T-cell (primary cell): ENCODE data around the gene KIAA1328. TPM values are rescaled to one million over a fixed set of nuclear protein-coding genes. Genes with fewer than 3 reads are reported as not detected.

Experiments
- ATAC-seq, 4 experiments: fragments of 200-7000 bp in 3 of 4; fragments of 150-1000 bp in 1 of 4; cut with Tn5 transposase; replicated peaks in 1 of 4; 1 replicate in 3 of 4; 2 replicates in 1 of 4; pipeline ENCODE4 v1.10.0; 2021; ENCODE audit warnings: moderate library complexity in 3 of 4, mild to moderate bottlenecking in 2 of 4, moderate number of reproducible peaks in 1 of 4
- CTCF ChIA-PET, 2 donors: fragments of 300-600 bp; sonication (Branson Sonifier 250); formaldehyde crosslinking; loops; one replicate each; lab custom pipeline; 2022; ENCODE audit warnings: antibody characterized with exemption in 2 of 2; lab: Charles Lee
- POLR2A ChIA-PET, 2 donors: fragments of 300-600 bp; sonication (Branson Sonifier 250); formaldehyde crosslinking; loops; one replicate each; lab custom pipeline; 2022; ENCODE audit warnings: antibody characterized with exemption in 2 of 2; lab: Charles Lee
- DNase-seq, 35 experiments: peaks; one replicate each; pipeline versions ENCODE4 v3.0.0 to v3.0.0-alpha.2; 2013 to 2023
- H3K27ac ChIP-seq: one replicate; pipeline ENCODE4 v1.5.1; 2013; ENCODE audit warnings: low read length
- H3K27me3 ChIP-seq, 2 experiments: replicated peaks in 1 of 2; 1 replicate in 1 of 2; 2 replicates in 1 of 2; pipeline versions ENCODE4 v1.6.1 to v1.7.0; 2013; ENCODE audit warnings: low read length in 1 of 2, mixed read lengths in 1 of 2; ENCODE audit not compliant: control insufficient read depth in 2 of 2, insufficient read depth in 2 of 2; ENCODE audit errors: extremely low read depth in 1 of 2
- H3K36me3 ChIP-seq, 2 donors: 1 replicate in 1 of 2; 2 replicates in 1 of 2; pipeline versions ENCODE4 v1.6.1 to v1.7.0; 2013; ENCODE audit warnings: low read length in 1 of 2; ENCODE audit not compliant: control insufficient read depth in 2 of 2, insufficient read depth in 1 of 2; ENCODE audit errors: extremely low read depth in 1 of 2
- H3K4me1 ChIP-seq, 2 experiments: 1 replicate in 1 of 2; 2 replicates in 1 of 2; pipeline versions ENCODE4 v1.6.1 to v1.7.0; 2013; ENCODE audit warnings: low read length in 2 of 2, mixed read lengths in 1 of 2; ENCODE audit not compliant: insufficient read depth in 2 of 2, control insufficient read depth in 1 of 2; ENCODE audit errors: extremely low read depth in 1 of 2
- H3K4me3 ChIP-seq, 2 donors: 1 replicate in 1 of 2; 2 replicates in 1 of 2; pipeline versions ENCODE4 v1.5.1 to v1.7.0; 2013; ENCODE audit warnings: mild to moderate bottlenecking in 2 of 2, low read length in 1 of 2, moderate library complexity in 1 of 2; ENCODE audit not compliant: control insufficient read depth in 1 of 2; ENCODE audit errors: extremely low read depth in 1 of 2
- H3K9me3 ChIP-seq: 2 replicates; pipeline ENCODE4 v1.7.0; 2013
- H3K27ac Mint-ChIP-seq, 2 donors: one replicate each; pipeline ENCODE4 v1.8.0; 2020 to 2021; ENCODE audit warnings: mild to moderate bottlenecking in 2 of 2, mixed read lengths in 2 of 2
- H3K27me3 Mint-ChIP-seq, 2 donors: one replicate each; pipeline ENCODE4 v1.8.0; 2021 to 2022; ENCODE audit warnings: mixed read lengths in 2 of 2
- H3K36me3 Mint-ChIP-seq: one replicate; pipeline ENCODE4 v1.8.0; 2021; ENCODE audit warnings: mixed read lengths
- H3K4me1 Mint-ChIP-seq, 3 donors: one replicate each; pipeline ENCODE4 v1.8.0; 2020 to 2022; ENCODE audit warnings: mixed read lengths in 3 of 3, mild to moderate bottlenecking in 1 of 3
- H3K4me3 Mint-ChIP-seq, 3 donors: one replicate each; pipeline ENCODE4 v1.8.0; 2020 to 2022; ENCODE audit warnings: mild to moderate bottlenecking in 3 of 3, mixed read lengths in 3 of 3, moderate library complexity in 3 of 3
- H3K9me3 Mint-ChIP-seq, 3 donors: one replicate each; pipeline ENCODE4 v1.8.0; 2020 to 2022; ENCODE audit warnings: mixed read lengths in 3 of 3
- WGBS: methylation state at CpG from one replicate; pipeline ENCODE4 v1.1.5; 2013; ENCODE audit warnings: missing lambda C conversion rate; ENCODE audit not compliant: insufficient coverage; 5-methylcytosine and 5-hydroxymethylcytosine counted together
- total RNA-seq, 35 experiments: library from RNA in 6 of 35; stranded (reverse) in 6 of 35; fragments of 120-200 nt in 1 of 35; gene quantifications; one replicate each; pipeline versions ENCODE4 v1.2.1 to v1.2.4 and lab custom pipeline; 2013 to 2026

The KIAA1328 gene
- total RNA-seq, 5 donors from 2014 or later (not counting 1 experiment from before 2014, with no cell fraction given), result 10.0 to 17.0 (median 11.5) TPM

DNA sequence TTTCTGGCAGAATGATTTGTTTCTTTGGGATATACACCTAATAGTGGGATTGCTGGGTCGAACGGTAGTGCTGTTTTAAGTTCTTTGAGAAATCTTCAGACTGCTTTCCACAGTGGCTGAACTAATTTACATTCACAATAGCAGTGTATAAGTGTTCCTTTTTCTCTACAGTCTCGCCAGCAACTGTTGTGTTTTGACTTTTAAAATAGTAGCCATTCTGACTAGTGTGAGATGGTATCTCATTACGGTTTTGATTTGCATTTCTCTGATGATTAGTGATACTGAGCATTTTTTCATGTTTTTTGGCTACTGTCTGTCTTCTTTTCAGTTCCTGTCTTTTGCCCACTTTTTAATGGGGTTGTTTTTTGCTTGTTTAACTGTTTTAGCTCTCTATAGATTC lies 306.2 kb downstream of the KIAA1328 start:
- Histone ChIP-seq H3K27me3 (no peaks in the 10 kb centered on the region), H3K9me3 (no peaks in the 10 kb centered on the region), H3K27ac (no peak overlapping the region), H3K4me1 (no peaks in the 10 kb centered on the region), H3K4me3 (no peak overlapping the region), H3K36me3 (no peaks in the 10 kb centered on the region)
- no peaks in the 10 kb centered on the region for H3K27me3 Mint-ChIP-seq
- DNase-seq, result no peak
- no CpG with 5 or more reads among the region's 4 CpGs for WGBS
- no peak overlapping the region for H3K4me3 Mint-ChIP-seq
- H3K27ac Mint-ChIP-seq, result no peak overlapping the region
- ChIA-PET CTCF (no interaction called here), POLR2A (no interaction called here)
- H3K9me3 Mint-ChIP-seq, result peaks cover 10 to 20% (median 13%) of the 10 kb centered on the region in 3 donors
- H3K4me1 Mint-ChIP-seq, result no peaks in the 10 kb centered on the region
- peaks cover 11% of the 10 kb centered on the region for H3K36me3 Mint-ChIP-seq
- no peak for ATAC-seq

DNA sequence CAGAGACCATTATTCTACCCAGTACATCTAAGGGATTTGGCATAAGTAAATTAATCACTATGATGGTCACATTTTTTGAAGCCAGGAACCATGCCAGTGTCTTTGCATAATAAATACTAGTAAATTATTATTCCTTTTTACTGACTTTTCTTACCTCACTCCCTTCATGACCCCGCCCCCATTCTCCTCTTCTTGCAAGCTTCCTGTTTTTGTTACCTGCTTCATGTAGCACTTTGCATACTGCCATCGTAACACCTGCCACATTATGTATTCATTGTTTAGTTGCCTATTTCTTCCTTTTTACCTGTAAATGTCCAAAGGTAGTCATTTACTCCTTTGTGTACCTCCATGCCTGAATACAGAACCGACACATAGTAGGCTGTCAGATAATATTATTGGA lies 309.5 kb downstream of the KIAA1328 start:
- ChIA-PET POLR2A (no interaction called here), CTCF (no interaction called here)
- Histone ChIP-seq H3K27ac (no peak overlapping the region), H3K27me3 (no peaks in the 10 kb centered on the region), H3K36me3 (no peaks in the 10 kb centered on the region), H3K4me3 (no peak overlapping the region), H3K4me1 (no peaks in the 10 kb centered on the region), H3K9me3 (no peaks in the 10 kb centered on the region)
- no peak for ATAC-seq
- Mint-ChIP-seq H3K27me3 (no peaks in the 10 kb centered on the region), H3K27ac (no peak overlapping the region), H3K4me1 (no peaks in the 10 kb centered on the region), H3K9me3 (peaks cover 6 to 11% (median 10%) of the 10 kb centered on the region in 3 donors), H3K36me3 (no peaks in the 10 kb centered on the region), H3K4me3 (no peak overlapping the region)
- DNase-seq, result no peak
- no CpG with 5 or more reads among the region's 3 CpGs for WGBS

GRCh38 chr18:37139876-37140275 lies 310.9 kb downstream of the KIAA1328 start:
- H3K27ac ChIP-seq, result no peak overlapping the region
- H3K4me3 Mint-ChIP-seq, result no peak overlapping the region

DNA sequence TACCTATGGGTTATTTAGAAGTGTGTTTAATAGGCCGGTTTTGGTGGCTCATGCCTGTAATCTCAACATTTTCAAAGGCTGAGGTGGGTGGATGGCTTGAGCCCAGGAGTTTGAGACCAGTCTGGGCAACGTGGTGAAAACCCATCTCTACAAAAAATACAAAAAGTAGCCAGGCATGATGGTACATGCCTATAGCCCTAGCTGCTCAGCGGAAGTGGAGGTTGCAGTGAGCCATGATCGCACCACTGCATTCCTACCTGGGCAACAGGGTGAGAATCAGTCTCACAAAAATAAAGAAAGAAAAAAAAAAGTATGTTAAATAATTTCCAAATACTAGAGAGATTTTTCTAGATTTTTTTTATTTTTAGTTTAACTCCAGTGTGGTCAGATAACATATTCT lies 316.0 kb downstream of the KIAA1328 start:
- POLR2A ChIA-PET, result no interaction called here
- H3K36me3 Mint-ChIP-seq, result peaks cover 26% of the 10 kb centered on the region
- H3K4me1 Mint-ChIP-seq, result no peaks in the 10 kb centered on the region
- ATAC-seq, result no peak
- peaks cover 6 to 15% (median 7%) of the 10 kb centered on the region in 3 donors for H3K9me3 Mint-ChIP-seq
- no peak overlapping the region for H3K27ac Mint-ChIP-seq
- Histone ChIP-seq H3K9me3 (no peaks in the 10 kb centered on the region), H3K27ac (no peak overlapping the region), H3K36me3 (no peaks in the 10 kb centered on the region), H3K4me3 (no peak overlapping the region), H3K27me3 (no peaks in the 10 kb centered on the region), H3K4me1 (no peaks in the 10 kb centered on the region)
- no peaks in the 10 kb centered on the region for H3K27me3 Mint-ChIP-seq
- whole genome bisulfite sequencing, result no CpG with 5 or more reads among the region's 4 CpGs
- no peak overlapping the region for H3K4me3 Mint-ChIP-seq
- CTCF ChIA-PET, result no interaction called here
- no peak for DNase-seq

More at GRCh38 chr18:37139876-37140275, 310.9 kb downstream of the KIAA1328 start:
- H3K9me3 ChIP-seq, result no peaks in the 10 kb centered on the region
- H3K36me3 ChIP-seq, result no peaks in the 10 kb centered on the region
- no peaks in the 10 kb centered on the region for H3K4me1 ChIP-seq
- DNase-seq (no peak), ATAC-seq (no peak)
- H3K27me3 ChIP-seq, result no peaks in the 10 kb centered on the region
- no peak overlapping the region for H3K27ac Mint-ChIP-seq
- H3K4me1 Mint-ChIP-seq, result no peaks in the 10 kb centered on the region
- H3K36me3 Mint-ChIP-seq, result peaks cover 5% of the 10 kb centered on the region
- ChIA-PET POLR2A (interaction anchor here in 1 of 2 donors (0.9 kb wide), 1 partner anchor 13 kb away, joined by 7 read pairs; no protein-coding TSS in a partner anchor), CTCF (no interaction called here)
- no CpG with 5 or more reads among the region's 1 CpG for WGBS
- no peak overlapping the region for H3K4me3 ChIP-seq
- H3K27me3 Mint-ChIP-seq, result no peaks in the 10 kb centered on the region
- H3K9me3 Mint-ChIP-seq, result peaks cover 6 to 13% (median 10%) of the 10 kb centered on the region in 3 donors

DNA sequence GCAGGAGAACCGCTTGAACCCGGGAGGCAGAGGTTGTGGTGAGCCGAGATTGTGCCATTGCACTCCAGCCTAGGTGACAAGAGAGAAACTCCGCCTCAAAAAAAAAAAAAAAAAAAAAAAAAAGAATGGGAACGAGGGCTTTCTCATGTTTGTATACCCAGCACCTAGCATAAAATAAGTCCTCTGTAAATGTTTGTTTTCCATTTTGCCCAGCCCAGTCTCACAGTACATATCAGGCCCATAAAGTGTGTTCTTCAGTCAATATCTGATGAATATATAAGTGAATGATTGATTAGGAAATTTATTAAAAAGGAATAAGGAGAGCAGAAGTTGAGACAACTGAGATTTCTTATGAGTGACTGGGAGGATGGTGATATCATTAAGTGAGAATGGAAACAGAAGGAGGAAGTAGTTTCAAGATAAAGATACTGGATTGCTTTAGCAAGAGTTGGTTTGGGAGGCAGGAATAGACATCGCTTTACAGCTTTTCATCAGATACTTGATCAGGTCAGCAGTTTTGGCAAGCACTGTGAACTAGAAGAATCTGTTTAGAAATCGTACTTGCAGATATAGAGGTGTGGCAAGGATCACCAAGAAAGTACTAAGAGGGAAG lies 327.5 kb downstream of the KIAA1328 start:
- Mint-ChIP-seq H3K4me1 (no peaks in the 10 kb centered on the region), H3K27ac (no peak overlapping the region), H3K4me3 (no peak overlapping the region), H3K36me3 (peaks cover 18% of the 10 kb centered on the region), H3K9me3 (peaks cover 0 to 3% (median 0%) of the 10 kb centered on the region in 3 donors), H3K27me3 (no peaks in the 10 kb centered on the region)
- ATAC-seq, result no peak
- POLR2A ChIA-PET, result no interaction called here
- 71% methylated on average over 3 of the region's 7 CpGs for WGBS
- CTCF ChIA-PET, result no interaction called here
- H3K4me3 ChIP-seq, result no peak overlapping the region
- H3K27ac ChIP-seq, result no peak overlapping the region
- DNase-seq, result no peak
- H3K27me3 ChIP-seq, result no peaks in the 10 kb centered on the region
- no peaks in the 10 kb centered on the region for H3K4me1 ChIP-seq
- no peaks in the 10 kb centered on the region for H3K36me3 ChIP-seq
- no peaks in the 10 kb centered on the region for H3K9me3 ChIP-seq

GRCh38 chr18:37160038-37160820 lies 331.3 kb downstream of the KIAA1328 start:
- ChIA-PET POLR2A (no interaction called here), CTCF (no interaction called here)
- H3K9me3 ChIP-seq, result no peaks in the 10 kb centered on the region
- H3K4me3 ChIP-seq, result no peak overlapping the region
- H3K27me3 ChIP-seq, result no peaks in the 10 kb centered on the region
- Mint-ChIP-seq H3K27me3 (no peaks in the 10 kb centered on the region), H3K4me1 (no peaks in the 10 kb centered on the region), H3K9me3 (no peaks in the 10 kb centered on the region), H3K4me3 (no peak overlapping the region), H3K36me3 (peaks cover 43% of the 10 kb centered on the region), H3K27ac (no peak overlapping the region)
- H3K27ac ChIP-seq, result no peak overlapping the region
- WGBS, result no CpG with 5 or more reads among the region's 3 CpGs
- no peaks in the 10 kb centered on the region for H3K4me1 ChIP-seq
- ATAC-seq, result no peak
- DNase-seq, result no peak
- no peaks in the 10 kb centered on the region for H3K36me3 ChIP-seq
